ENCODE results near the gene JAZF1.
A peak's percentile ranks its signal among the peaks of the same experiment; 100 is the strongest.

The JAZF1 gene

DNA sequence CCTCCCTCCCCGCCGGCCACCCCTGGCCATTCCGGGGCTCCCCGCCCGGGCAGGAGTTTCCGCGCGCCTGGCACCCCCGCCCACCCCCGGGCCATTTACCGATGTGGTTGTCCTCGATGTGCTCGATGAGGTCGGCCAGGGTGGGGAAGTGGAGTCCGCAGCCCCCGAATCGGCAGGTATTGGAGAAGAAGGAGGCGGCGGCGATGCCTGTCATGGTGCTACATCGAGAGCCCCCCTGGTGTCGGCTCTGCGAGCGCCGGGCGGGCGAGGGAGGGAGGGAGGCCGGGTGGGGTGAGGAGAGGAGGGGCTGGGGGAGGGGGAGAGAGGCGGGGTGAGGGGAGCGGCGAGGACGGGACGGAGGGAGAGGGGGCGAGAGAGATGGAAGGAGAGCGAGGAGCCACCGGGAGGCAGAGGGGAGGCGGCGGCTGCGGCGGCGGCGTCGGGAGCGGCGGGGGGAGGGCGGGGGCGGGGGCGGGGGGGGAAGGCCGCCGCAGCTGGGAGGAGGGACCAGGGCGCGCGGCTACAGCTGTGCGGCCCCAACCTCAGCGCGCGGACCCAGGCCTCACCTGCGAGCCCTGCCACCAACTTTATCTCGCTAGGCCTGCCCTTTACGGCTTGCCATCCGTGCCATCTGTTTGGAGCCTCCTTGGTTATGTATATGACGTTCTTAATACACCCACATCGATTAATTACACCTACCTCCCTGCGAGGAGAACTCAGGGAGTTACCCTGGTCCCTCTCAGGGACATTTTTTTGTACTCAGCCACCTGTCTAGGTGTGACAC, at the start of gene JAZF1:
TSS of gene JAZF1 (minus strand) at position 432 of the 784 bp plus-strand sequence.
- peak; percentile 79 for DNase-seq (ENCODE audit: low spot score)

- DNase-seq (ENCODE audit: low spot score), result no peak
Observed at GRCh38 chr7:28230261-28230660, 49.7 kb upstream of the JAZF1 start.

- DNase-seq (ENCODE audit: low spot score), result no peak
Observed at GRCh38 chr7:28228396-28228795, 47.8 kb upstream of the JAZF1 start.

- DNase-seq (ENCODE audit: low spot score), result no peak
Observed at GRCh38 chr7:28226003-28226402, 45.4 kb upstream of the JAZF1 start.

DNA sequence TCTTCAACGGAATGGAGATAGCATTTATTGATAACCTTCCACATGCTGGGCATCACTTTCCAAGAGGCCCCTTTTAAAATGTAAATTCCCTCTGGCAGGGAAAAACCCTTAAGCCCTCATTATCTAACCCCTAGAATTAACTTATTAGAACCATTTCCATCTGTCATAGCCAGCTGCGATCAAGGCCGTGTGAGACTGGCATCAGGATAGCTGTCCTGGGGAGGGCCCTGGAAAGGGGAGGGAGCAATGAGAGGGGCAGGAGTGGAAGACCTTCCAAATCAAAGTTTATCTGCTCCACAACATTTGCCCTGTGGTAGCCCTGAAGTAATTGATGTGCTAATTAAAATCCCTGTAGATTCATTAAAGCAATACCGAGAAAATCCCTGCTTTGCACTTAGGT, 45.0 kb upstream of the JAZF1 start:
- DNase-seq (ENCODE audit: low spot score), result no peak

DNA sequence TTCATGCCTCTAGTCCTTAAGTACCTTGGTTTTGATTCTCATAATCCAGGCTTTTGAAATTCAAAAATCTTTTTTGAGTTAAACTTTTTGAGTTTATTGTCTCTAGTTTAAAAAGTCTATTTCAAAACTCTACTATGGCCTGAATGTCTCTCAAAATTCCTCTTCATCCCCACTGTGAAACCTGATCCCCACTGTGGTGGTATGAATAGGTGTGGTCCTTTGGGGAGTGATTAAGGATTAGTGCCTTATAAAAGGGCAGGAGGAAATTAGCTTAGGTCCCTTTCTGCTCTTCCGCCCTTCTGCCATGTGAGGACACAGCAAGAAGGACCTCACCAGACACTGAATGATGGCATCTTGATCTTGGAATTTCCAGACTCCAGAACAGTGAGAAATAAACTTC, 44.1 kb upstream of the JAZF1 start:
- peak; percentile 25 for DNase-seq (ENCODE audit: low spot score)

DNA sequence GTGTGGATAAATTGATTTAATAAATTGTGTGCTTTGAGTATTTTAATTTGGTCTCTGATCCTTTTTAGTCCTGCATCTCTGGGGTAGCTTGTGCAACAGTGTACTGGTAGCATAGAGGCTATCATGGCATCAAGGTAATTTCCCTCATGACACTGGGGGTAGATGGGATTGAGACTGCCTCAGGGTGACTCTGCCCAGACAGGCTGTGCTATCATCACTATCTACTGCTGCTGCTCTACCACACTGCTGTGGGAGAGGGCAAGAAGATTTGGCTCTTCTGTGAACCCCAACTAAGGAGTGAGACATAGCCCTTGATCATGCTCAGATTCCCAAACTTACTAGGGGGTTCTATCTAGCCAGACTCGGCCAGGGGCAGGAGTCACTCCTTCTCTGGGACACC, 43.6 kb upstream of the JAZF1 start:
- no peak for DNase-seq (ENCODE audit: low spot score)

DNA sequence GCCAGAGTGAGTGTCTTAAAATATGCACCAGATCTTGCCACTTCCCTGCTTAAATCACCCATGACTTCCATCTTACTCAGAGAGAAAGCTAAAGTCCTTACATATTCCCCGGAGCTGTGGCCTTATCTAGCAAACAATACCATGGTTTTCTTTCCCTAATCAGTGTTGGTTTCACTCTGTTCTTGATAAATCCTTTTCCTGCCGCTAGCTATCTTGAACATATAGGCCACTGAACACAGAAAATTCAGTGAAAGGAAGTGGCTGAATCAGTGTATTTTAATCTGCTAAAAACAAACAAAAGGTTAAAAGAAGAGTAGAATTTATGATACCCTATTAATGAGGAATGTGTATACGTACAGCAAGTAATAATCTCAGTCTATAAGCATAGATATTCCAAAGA, 42.0 kb upstream of the JAZF1 start:
- no peak for DNase-seq (ENCODE audit: low spot score)

DNA sequence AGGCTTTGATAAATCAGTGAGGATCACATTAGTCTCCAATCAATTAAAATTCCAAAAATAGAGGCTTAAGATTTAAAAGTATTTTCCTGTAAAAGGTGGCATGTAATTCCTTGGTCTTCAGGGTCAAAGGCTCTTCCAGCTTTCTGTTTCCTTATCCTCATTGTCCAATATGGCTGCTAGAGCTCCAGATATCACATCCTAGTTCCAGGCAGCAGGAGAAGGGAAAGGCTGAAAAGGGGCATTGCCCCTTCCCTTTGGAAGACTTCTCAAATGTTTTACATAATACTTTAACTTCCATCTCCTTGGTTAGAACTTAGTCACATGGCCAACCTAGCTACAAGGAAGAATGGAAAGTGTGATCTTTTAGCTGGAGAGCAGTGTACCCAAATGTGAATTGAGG, 39.2 kb upstream of the JAZF1 start:
- no peak for DNase-seq (ENCODE audit: low spot score)

DNA sequence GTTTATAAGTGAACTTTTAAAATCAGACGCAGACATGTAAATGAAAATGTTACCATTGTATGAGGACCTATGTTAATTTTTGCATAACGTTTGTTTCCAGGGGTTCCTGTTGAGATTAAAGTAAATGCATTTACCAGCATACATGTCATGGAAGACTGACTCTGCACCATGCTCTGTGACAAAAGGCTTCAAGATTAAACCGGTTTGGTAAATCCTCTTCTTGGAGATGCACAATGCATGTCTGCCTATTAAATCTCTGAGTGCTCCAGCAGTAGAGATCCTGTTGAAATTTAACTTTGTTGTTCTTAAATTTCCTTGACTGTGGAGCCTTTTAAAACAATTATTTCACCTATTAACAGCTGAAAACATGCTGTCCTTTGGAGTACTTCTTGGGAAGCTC, 36.5 kb upstream of the JAZF1 start:
- no peak for DNase-seq (ENCODE audit: low spot score)

DNA sequence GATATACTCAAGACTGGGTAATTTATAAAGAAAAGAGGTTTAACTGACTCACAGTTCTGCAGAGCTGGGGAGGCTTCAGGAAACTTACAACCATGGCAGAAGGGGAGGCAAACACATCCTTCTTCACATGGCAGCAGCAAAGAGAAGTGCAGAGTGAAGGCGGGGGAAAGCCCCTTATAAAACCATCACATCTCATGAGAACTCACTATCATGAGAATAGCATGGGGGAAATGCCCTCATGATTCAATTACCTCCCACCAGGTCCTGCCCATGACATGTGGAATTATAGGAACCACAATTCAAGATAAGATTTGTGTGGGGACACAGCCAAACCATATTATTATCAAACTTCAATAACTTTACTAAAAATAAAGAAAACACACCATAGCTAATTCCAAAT, 30.4 kb upstream of the JAZF1 start:
- DNase-seq (ENCODE audit: low spot score), result no peak

- DNase-seq (ENCODE audit: low spot score), result no peak
Observed at GRCh38 chr7:28208506-28208905, 27.9 kb upstream of the JAZF1 start.

DNA sequence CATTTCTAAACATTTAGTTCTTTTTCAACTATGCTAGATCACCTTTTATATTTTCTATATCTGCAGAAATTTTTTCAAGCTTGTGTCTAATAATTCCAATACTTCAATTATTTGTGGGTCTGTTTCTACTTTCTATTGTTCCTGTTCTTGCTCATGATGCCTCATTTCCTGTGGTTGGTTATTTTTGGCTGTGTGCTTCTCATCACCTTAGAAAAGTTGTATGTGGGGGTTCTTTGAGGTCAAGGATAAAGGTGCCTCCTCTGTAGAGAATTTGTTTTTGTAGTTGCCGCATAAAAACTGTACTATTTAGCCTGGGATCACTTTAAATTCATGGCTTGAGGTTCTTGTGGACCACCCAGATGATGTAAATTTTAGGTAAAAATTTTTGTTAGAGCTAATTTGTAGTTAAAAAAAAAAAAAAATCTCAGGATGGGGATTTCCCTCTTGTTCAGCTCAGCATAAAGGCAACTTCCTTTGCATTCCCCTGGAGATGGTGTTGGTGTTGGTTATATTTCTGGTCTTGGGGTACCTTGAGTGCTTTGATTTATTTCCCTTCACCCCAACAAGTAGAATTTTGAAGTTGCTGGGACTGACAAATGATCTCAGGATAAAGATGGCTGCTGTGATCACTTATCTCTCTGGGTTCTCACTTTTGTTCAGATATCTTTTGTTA, 27.0 kb upstream of the JAZF1 start:
- no peak for DNase-seq (ENCODE audit: low spot score)

DNA sequence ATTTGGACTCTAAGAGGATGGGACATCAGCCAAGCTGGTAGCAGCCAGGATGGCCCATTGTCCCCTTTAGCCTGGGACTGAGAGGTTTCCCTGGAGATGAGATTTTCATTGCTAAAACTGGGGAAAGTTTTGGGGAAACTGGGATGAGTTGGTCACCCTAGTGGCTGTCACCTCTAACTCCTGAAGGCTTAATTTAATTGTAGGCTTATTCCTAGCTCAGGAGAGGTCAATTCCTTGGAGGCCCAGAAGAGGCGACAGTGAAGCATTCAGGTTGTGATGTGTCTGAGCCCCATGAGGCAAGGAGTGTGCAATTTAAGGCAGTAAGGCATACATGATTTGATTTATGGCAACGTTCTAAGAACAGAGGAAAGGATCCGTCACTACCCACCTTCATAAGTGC, 24.9 kb upstream of the JAZF1 start:
- no peak for DNase-seq (ENCODE audit: low spot score)

GRCh38 chr7:28203508-28204240, 23.1 kb upstream of the JAZF1 start:
- DNase-seq (ENCODE audit: low spot score), result no peak

DNA sequence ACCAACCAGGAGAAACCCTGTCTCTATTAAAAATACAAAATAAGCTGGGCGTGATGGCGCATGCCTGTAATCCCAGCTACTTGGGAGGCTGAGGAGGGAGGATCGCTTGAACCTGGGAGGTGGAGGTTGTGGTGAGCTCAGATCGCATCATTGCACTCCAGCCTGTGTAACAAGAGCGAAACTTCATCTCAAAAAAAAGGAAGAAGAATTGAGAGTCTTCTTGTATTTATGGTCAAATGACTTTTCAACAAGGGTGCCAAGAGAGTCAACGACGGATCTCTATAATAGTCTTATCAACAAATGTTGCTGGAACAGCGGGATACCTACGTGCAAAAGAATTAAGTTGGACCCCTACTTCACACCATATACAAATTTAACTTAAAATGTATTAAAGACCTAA, 21.6 kb upstream of the JAZF1 start:
- no peak for DNase-seq (ENCODE audit: low spot score)

DNA sequence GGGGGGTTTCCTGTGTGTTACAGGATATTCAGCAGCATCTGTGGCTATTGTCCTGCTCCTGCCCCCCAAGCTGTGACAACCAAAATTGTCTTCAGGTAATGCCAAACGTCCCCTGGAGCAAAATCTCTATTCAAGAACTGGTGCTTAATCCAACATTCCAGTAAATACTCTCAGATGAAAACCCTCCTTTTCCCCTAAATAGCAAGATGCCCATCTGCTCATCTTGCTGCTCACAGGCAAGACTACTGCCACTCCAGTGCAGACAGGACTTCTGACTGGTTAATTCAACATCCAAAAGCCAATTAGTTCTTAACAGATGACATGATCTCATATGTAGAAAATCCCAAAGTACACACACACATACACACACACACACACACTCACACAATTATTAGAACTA, 20.5 kb upstream of the JAZF1 start:
- DNase-seq (ENCODE audit: low spot score), result no peak

DNA sequence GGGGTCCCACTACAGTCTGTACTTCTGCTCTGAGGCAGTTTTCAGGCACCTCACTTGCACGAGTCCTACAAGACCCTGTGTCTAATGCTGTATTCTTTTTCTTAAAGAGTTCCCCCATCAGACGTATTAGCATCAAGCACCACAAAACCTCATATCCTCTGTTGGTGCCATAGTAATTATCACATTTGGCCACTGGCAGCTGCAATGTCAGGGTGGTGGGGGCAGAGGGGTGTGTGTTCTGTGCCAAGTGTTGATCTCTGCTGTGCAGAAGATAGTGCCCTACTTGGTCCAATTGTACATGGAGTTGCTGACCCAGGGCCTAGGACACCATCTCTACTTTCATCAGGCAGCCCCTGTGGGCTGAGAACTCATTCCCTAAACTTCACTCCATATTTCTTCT, 20.0 kb upstream of the JAZF1 start:
- no peak for DNase-seq (ENCODE audit: low spot score)

- no peak for DNase-seq (ENCODE audit: low spot score)
Observed at GRCh38 chr7:28199021-28199510, 18.5 kb upstream of the JAZF1 start.

DNA sequence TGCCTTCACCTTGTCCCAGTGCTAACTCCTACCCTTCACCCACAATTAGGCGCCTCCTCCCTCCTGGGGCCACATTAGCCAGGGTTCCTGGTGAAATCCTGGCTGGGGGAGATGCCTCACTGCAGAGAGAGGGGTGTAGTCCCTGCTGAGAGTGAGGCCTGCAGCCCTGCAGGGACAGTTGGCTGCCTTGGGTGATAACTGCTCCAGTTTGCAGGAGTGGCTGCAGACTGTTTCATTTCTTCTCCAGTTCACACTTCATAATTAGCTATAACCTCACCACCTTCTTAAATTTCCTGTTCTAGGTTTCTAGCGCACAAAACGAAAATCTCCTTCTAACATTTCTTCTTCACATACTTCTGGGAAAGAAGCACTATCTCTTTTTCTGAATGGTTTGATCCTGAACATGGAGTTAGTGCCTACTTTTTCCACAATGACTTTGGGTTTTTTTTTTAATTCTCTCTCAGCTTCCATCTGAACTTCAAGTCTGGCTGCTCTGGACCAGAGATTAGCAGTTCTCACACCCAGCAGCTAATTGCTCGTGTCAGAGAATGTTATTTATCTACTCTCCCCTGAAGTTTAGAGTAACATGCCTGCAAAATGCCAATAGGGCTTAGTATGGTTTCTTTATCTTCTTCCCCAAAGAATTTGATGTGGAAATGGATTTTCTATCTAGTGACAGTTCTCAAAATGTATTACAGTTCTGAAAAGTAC, 15.5 kb upstream of the JAZF1 start:
- no peak for DNase-seq (ENCODE audit: low spot score)

DNA sequence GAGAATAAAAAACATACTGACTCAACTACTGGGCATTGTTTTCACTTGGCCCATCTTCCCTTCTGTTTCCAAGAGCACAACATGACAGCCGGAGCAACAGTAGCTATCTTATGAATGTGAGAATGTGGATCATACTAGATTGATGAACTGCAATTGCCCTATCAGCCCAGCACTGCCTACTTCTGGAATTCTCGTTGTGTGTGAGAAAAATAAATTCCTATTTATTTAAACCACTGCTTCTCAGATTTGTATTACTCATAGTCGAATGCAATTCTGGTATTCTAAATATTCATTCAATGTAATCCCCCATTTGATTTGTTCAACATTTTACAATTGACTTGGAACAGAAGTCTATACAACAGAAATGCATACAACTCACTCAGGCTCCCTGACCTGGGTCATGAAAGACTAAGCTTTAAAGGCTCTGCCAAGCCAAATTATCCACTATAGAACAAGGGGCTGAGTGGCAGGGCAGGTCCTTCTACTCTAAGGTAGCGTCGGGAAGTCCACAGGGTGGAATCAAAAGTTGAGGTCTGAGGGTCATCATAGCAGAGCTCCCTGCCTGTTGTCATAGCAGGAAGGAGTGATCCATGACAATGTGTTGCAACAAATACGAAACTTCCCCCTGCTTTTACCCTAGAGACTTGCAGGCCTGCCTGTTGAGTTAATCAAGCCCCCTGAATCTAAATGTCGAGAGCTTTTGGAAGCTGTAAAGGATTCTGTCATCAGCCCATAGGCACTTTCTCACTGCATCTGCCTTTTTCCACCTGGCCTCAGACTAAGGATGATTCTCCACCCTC, 12.4 kb upstream of the JAZF1 start:
- DNase-seq (ENCODE audit: low spot score), result no peak

- DNase-seq (ENCODE audit: low spot score), result no peak
Observed at GRCh38 chr7:28191751-28192150, 11.2 kb upstream of the JAZF1 start.

Data from SW480 (cell line).